H7 (cell line): ENCODE data around the gene PADI2. TPM values are rescaled to one million over a fixed set of nuclear protein-coding genes. Genes with fewer than 3 reads are reported as not detected.

ENCODE experiments used
- DNase-seq: peaks from one replicate; pipeline ENCODE4 v3.0.0; 2012
- H3K27me3 ChIP-seq: 2 replicates; pipeline ENCODE4 v1.6.0; 2011; ENCODE audit warnings: mild to moderate bottlenecking, low read length; ENCODE audit not compliant: control insufficient read depth, insufficient read depth
- H3K36me3 ChIP-seq: replicated peaks from 2 replicates; pipeline ENCODE4 v1.5.1; 2011; ENCODE audit warnings: low read length; ENCODE audit not compliant: control insufficient read depth, insufficient read depth
- H3K4me3 ChIP-seq: 2 replicates; pipeline ENCODE4 v1.5.1; 2011; ENCODE audit warnings: low read depth, mild to moderate bottlenecking, control low read depth, low read length, moderate library complexity; ENCODE audit not compliant: insufficient read depth
- total RNA-seq: library from RNA; depleted of rRNA; stranded (reverse); fragments of >200 nt; shearing (Covaris generic); gene quantifications from 2 replicates; pipeline ENCODE4 v1.2.3, GENCODE V29; 2014

Gene PADI2
- total RNA-seq, 1 experiment from 2014 or later: 2.1 TPM

DNA sequence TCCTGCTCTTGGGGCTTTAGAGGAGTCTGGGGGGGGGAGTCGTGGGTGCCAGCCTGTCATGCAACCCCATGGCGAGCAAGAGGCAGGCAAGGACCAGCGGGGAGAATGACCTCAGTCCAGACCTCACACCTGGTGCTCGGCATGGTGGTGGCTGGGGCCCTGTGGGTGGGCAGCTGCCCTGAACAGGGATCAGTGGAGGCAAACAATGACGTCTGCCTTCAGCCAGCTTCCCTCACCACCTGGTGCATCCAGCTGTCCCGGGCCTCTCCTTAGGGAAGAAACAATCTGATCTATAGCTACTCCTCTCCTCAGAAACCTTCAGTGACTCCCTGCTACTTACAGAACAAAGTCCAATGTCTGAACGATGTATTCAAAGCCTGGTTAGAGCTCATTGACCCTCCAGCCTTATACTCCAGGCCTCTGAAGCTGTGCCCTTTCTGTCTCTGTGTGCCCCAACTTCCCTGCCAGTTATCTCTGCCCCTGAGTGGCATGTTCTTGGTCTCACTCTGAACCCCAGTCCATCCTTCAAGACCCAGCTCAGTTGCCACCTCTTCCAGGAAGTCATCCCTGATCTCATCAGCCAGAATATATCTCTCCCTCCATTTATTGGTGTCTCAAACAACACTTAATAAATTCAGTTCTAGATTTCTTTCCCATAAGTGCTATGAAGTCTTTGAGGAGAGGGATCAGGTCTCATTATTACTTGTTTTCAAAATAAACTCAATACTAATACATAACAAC, 6.6 kb downstream of the PADI2 start:
- no peak for DNase-seq
- H3K4me3 ChIP-seq: no peak overlapping the region
- no peaks in the 10 kb centered on the region for H3K36me3 ChIP-seq
- H3K27me3 ChIP-seq: peaks cover 10% of the 10 kb centered on the region

DNA sequence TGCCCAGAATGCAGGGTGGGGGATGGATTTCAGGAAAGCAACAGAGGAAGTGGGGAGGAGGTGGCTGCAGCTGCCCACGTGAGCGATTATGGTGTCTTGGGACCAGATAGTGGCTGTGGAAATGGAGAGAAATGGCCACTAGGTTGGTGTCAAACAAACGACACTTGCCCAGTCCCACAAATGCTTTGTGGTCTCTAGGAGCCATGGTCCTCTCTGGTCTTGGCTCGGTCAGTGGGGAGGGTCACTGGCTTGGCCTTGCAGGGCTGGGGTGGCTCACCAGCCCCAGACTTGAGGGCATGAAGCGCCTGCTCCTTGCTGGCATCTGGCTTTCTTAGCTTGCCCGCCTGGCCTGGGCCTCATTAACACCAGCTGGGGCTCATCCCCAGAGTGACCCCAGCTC, 7.2 kb downstream of the PADI2 start:
- H3K27me3 ChIP-seq: peaks cover 5% of the 10 kb centered on the region
- no peaks in the 10 kb centered on the region for H3K36me3 ChIP-seq
- no peak for DNase-seq
- no peak overlapping the region for H3K4me3 ChIP-seq

GRCh38 chr1:17110555-17110926, 8.7 kb downstream of the PADI2 start:
- no peaks in the 10 kb centered on the region for H3K27me3 ChIP-seq
- H3K36me3 ChIP-seq: no peaks in the 10 kb centered on the region
- no peak for DNase-seq
- no peak overlapping the region for H3K4me3 ChIP-seq

DNA sequence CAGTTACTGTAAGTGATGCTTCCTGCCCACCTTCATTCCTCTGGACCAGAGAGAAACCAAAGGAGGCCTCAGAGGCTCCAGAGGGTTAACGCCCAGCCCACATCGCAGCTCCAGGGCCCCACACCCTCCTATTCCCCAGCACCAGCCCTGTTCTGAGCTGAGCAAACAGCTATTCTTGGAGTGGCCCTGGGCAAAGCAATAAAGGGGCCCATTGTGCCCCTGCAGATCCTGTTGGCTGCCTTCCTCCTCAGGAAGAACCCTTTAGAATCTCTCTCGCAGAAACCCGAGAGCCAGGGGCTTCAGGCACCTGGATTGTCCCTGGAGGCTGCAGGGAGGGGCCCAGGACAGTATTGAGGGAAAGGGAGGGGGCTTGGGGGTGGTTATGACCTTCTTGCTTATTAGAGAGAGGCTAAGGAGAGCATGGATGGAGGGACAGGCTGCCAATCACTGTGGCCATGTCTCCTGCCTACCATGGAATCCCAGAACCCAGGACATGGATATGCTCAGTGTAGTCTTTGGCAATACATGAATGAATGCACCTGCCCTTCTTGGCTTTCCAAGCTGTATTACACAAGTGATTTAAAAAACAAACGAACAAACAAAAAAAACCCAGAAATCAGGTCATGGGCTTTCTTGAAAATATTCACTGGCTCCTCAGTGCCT, 9.2 kb downstream of the PADI2 start:
- DNase-seq: no peak
- no peaks in the 10 kb centered on the region for H3K36me3 ChIP-seq
- H3K27me3 ChIP-seq: no peaks in the 10 kb centered on the region
- H3K4me3 ChIP-seq: no peak overlapping the region

DNA sequence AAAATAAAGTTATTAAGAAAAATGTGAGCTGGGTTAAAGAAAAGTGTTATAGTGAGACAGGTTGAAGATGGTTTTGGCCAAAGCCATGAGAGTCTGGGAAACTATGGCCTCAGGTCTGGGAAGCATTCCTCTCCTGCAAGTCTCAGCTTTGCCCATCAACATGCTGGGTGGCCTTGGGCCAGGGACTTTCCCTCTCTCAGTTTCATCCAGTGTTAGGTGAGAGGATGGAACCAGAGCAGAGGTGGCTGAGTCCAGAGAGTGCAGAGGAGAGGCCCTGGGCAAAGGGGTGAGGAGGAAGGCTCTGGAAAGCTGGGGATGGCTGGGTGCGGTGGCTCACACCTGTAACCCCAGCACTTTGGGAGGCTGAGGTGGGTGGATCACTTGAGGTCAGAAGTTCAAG, 10.5 kb downstream of the PADI2 start:
- H3K36me3 ChIP-seq: no peaks in the 10 kb centered on the region
- H3K27me3 ChIP-seq: no peaks in the 10 kb centered on the region
- no peak overlapping the region for H3K4me3 ChIP-seq
- no peak for DNase-seq

- no peak overlapping the region for H3K4me3 ChIP-seq
- H3K36me3 ChIP-seq: no peaks in the 10 kb centered on the region
- DNase-seq: no peak
- H3K27me3 ChIP-seq: no peaks in the 10 kb centered on the region
Measured at GRCh38 chr1:17108360-17108759, 10.9 kb downstream of the PADI2 start.

GRCh38 chr1:17104782-17105181, 14.5 kb downstream of the PADI2 start:
- Histone ChIP-seq H3K36me3 (no peaks in the 10 kb centered on the region), H3K4me3 (no peak overlapping the region), H3K27me3 (no peaks in the 10 kb centered on the region)
- no peak for DNase-seq

DNA sequence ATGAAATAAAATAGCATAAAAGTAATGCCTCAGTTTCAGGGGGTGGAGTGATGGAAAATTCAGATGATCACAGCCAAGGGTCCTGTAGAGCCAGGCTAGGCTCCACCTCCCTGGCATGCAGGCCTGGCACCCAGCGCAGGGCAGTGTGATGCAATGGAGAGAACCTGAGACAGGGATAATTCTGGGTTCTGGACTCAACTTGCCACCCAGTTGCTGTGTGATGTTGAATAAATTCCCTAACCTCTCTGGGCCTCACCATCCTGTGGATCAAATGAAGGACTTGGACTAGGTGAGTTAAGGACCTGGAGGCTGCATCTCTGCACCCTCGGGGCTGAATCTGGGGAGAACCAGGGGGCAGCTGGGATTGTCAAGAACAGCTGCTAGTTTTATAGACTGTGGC, 17.0 kb downstream of the PADI2 start:
- no peaks in the 10 kb centered on the region for H3K36me3 ChIP-seq
- H3K27me3 ChIP-seq: no peaks in the 10 kb centered on the region
- DNase-seq: no peak
- H3K4me3 ChIP-seq: no peak overlapping the region

DNA sequence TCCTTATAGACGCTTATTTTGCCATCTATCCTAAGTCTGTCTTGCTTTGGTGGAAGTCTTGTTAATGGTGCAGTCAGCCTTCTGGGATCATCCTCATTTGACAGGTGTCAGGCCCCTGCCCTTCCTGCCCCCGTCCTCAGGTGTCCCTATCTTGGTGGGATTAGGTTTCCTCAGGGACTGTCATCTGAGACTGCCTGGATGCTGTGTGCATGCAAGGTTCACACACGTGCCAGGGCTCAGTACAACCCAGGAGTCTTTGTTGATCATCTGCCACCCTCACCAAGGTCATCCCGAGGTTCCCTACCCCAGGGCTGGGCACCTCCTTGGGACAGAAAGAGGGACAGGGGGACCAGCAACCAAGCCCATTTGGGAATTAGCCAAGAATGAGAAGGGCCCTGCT, 18.0 kb downstream of the PADI2 start:
- Histone ChIP-seq H3K36me3 (no peaks in the 10 kb centered on the region), H3K4me3 (no peak overlapping the region), H3K27me3 (no peaks in the 10 kb centered on the region)
- no peak for DNase-seq

- H3K27me3 ChIP-seq: no peaks in the 10 kb centered on the region
- H3K36me3 ChIP-seq: no peaks in the 10 kb centered on the region
- no peak for DNase-seq
- H3K4me3 ChIP-seq: no peak overlapping the region
Measured at GRCh38 chr1:17099616-17100340, 19.5 kb downstream of the PADI2 start.

- Histone ChIP-seq H3K36me3 (no peaks in the 10 kb centered on the region), H3K4me3 (no peak overlapping the region), H3K27me3 (no peaks in the 10 kb centered on the region)
- DNase-seq: no peak
Measured at GRCh38 chr1:17098446-17099317, 20.6 kb downstream of the PADI2 start.

GRCh38 chr1:17097787-17098186, 21.5 kb downstream of the PADI2 start:
- DNase-seq: no peak
- H3K4me3 ChIP-seq: no peak overlapping the region

DNA sequence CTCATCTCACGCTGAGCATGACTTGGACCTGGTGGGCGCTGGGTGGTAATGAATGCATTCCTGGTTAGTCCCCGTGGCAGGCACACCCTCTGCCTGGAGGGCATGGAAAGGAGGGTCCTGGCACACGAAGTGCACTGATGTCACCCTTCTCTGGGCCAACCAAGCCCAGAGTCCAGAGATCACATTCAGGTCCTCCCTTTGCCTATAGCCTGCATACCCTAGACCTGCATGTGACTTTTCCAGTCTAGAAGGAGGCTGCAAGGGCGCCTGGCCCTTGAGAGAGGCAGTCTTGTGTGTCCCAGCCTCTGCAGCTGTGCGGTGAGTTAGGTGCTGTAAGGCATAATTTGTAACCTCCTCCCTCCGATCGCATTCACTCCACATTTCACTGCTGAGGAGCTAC, 22.1 kb downstream of the PADI2 start:
- no peaks in the 10 kb centered on the region for H3K27me3 ChIP-seq
- no peak for DNase-seq
- H3K4me3 ChIP-seq: no peak overlapping the region
- no peaks in the 10 kb centered on the region for H3K36me3 ChIP-seq

More at GRCh38 chr1:17097787-17098186, 21.5 kb downstream of the PADI2 start:
- H3K27me3 ChIP-seq: no peaks in the 10 kb centered on the region
- no peaks in the 10 kb centered on the region for H3K36me3 ChIP-seq

DNA sequence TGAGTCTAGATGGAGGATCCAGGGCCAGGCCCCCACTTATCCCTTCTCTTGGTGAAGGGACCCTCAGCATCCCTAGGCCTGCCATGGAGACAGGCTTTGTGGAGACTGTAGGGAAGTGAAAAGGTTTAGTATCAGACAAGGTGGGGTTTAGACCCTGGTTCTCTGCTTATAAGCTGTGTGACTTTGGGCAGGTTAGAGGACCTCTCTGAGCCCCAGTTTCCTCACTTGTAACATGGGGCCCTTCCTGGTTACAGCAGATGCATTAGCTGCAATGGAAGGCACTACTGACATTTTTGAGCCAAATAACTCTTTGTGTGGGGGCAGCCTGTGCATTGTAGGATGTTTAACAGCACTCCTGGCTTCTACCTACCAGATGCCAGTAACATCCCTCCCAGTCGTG, 22.7 kb downstream of the PADI2 start:
- Histone ChIP-seq H3K4me3 (no peak overlapping the region), H3K27me3 (no peaks in the 10 kb centered on the region), H3K36me3 (no peaks in the 10 kb centered on the region)
- no peak for DNase-seq
